ENCODE measurements around the gene GGT7. TPM values are rescaled to one million over a fixed set of nuclear protein-coding genes. Genes with fewer than 3 reads are reported as not detected.
"Not testable (repeated sequence)": the region's sequence is repeated elsewhere in the genome, so short reads cannot be mapped to it uniquely, and the experiment has no call there.

The GGT7 gene
- total RNA-seq, 4 donors from 2014 or later: 24.1 to 41.1 (median 37.6) TPM

- no peak overlapping the region for H3K27ac ChIP-seq
- H3K4me1 ChIP-seq: no peaks in the 10 kb centered on the region
These were observed 10.5 kb upstream of the GGT7 start for GRCh38 chr20:34883087-34883688.

GRCh38 chr20:34881689-34882088, 9.0 kb upstream of the GGT7 start:
- H3K36me3 ChIP-seq: peaks cover 6 to 7% of the 10 kb centered on the region in 2 donors
- no peak overlapping the region for H3K4me3 ChIP-seq (replicated peaks in 1 of 3)
- no peak overlapping the region for H3K27ac ChIP-seq
- TF ChIP-seq POLR2A (IDR thresholded peaks at IDR 0.05): no peak
- TF ChIP-seq CTCF (IDR thresholded peaks at IDR 0.05): no peak
- H3K4me1 ChIP-seq: no peaks in the 10 kb centered on the region
- H3K9me3 ChIP-seq: no peaks in the 10 kb centered on the region
- no peak for DNase-seq
- no peaks in the 10 kb centered on the region for H3K27me3 ChIP-seq
- 69 to 72% methylated on average over 2 of the region's 2 CpGs for WGBS, 2 donors
- intact Hi-C loops (cut with DNase I): no loop called here

More at GRCh38 chr20:34883087-34883688, 10.5 kb upstream of the GGT7 start:
- intact Hi-C loops (cut with DNase I): no loop called here
- DNase-seq: no peak
- Histone ChIP-seq H3K36me3 (peaks cover 6 to 7% of the 10 kb centered on the region in 2 donors), H3K9me3 (no peaks in the 10 kb centered on the region), H3K4me3 (replicated peaks in 1 of 3) (no peak overlapping the region), H3K27me3 (no peaks in the 10 kb centered on the region)
- TF ChIP-seq POLR2A (IDR thresholded peaks at IDR 0.05) (no peak), CTCF (IDR thresholded peaks at IDR 0.05) (no peak)

GRCh38 chr20:34880971-34881370, 8.3 kb upstream of the GGT7 start:
- H3K4me1 ChIP-seq; H3K36me3 ChIP-seq; H3K4me3 ChIP-seq (replicated peaks in 1 of 3); H3K27me3 ChIP-seq; DNase-seq; H3K9me3 ChIP-seq; intact Hi-C loops (cut with DNase I); H3K27ac ChIP-seq: not testable (repeated sequence)
- 90% methylated on average over 7 of the region's 7 CpGs for WGBS, 2 donors

GRCh38 chr20:34880215-34880850, 7.7 kb upstream of the GGT7 start:
- H3K9me3 ChIP-seq: no peaks in the 10 kb centered on the region
- intact Hi-C loops (cut with DNase I): no loop called here
- no peaks in the 10 kb centered on the region for H3K27me3 ChIP-seq
- DNase-seq: no peak
- 92 to 93% methylated on average over 6 of the region's 6 CpGs for WGBS, 2 donors
- H3K4me1 ChIP-seq: peaks cover 0 to 5% of the 10 kb centered on the region in 2 donors
- no peak overlapping the region for H3K27ac ChIP-seq
- no peak for TF ChIP-seq CTCF (IDR thresholded peaks at IDR 0.05)
- TF ChIP-seq POLR2A (IDR thresholded peaks at IDR 0.05): no peak
- H3K36me3 ChIP-seq: peaks cover 6 to 7% of the 10 kb centered on the region in 2 donors
- no peak overlapping the region for H3K4me3 ChIP-seq (replicated peaks in 1 of 3)

- H3K27me3 ChIP-seq: no peaks in the 10 kb centered on the region
- intact Hi-C loops (cut with DNase I): loop anchor here (10.0 kb wide), 1 partner anchor 218 kb away; the partner anchor contains the start of gene TRPC4AP
These were observed 4.0 kb upstream of the GGT7 start, which contains the start of gene ACSS2 for GRCh38 chr20:34876406-34877282. ACSS2 (plus strand) TSS chr20:34876612; CDS start chr20:34876646, 34 bp downstream.

More at GRCh38 chr20:34876406-34877282, 4.0 kb upstream of the GGT7 start, which contains the start of gene ACSS2:
- peak within 1 kb of the TSS; percentile 61 to 88 (median 78) for H3K4me3 ChIP-seq (replicated peaks in 1 of 3)
- TF ChIP-seq POLR2A (IDR thresholded peaks at IDR 0.05) (peak; percentile 51 to 86), CTCF (IDR thresholded peaks at IDR 0.05) (no peak)
- WGBS, 2 donors: 3 to 4% methylated on average over 36 to 58 of the region's 63 CpGs
- H3K36me3 ChIP-seq: no peaks in the 10 kb centered on the region
- peak within 1 kb of the TSS; percentile 70 to 86 (median 76) for H3K27ac ChIP-seq
- no peaks in the 10 kb centered on the region for H3K9me3 ChIP-seq
- DNase-seq: no peak
- peaks cover 13 to 17% of the 10 kb centered on the region in 2 donors for H3K4me1 ChIP-seq
